ENCODE data around the gene LRRC75B.

LRRC75B gene

DNA sequence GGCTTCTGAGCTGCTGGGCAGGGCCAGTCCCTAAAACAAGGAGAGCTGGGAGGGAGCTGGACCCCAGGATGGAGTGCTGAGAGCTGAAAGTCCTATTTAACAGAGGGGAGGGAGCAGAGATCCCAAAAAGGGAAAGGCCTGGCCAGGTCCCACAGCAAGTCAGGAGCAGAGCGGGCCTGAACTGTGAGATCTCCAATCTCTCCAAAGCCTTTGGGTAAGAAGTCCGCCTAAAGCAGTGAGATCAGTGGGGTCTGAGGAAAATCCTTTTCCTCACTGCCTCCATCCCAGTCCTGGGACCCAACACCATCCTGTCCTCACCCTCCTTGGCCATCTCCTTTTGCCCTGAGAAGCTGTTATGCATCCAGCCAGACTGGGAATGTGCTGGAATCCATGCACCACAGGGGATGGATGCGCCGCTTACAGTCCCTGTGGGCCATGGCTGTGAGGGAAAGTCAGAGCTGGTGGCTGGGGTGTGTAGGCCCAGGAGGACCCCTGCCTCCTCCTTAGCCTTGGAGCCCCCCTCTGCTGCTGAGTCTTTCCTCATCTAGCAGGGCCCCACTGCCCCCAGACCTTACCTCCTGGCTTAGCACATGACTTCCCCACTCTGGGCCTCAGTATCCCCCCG is 8.6 kb downstream of the LRRC75B start:
- Histone ChIP-seq H3K9me3 (no peaks in the 10 kb centered on the region), H3K27me3 (no peaks in the 10 kb centered on the region), H3K4me3 (no peak overlapping the region), H3K4me2 (no peak overlapping the region), H3K4me1 (peaks cover 33% of the 10 kb centered on the region), H3K27ac (no peak overlapping the region), H4K20me1 (peaks cover 21% of the 10 kb centered on the region), H3K36me3 (no peaks in the 10 kb centered on the region), H3K9ac (no peak overlapping the region)
- TF ChIP-seq Cebpa-rat (IDR thresholded peaks at IDR 0.05) = no peak

- Histone ChIP-seq H4K20me1 (peaks cover 14% of the 10 kb centered on the region), H3K27me3 (no peaks in the 10 kb centered on the region), H3K9ac (no peak overlapping the region), H3K9me3 (no peaks in the 10 kb centered on the region), H3K4me2 (no peak overlapping the region), H3K27ac (no peak overlapping the region), H3K36me3 (peaks cover 2% of the 10 kb centered on the region), H3K4me1 (peaks cover 25% of the 10 kb centered on the region), H3K4me3 (no peak overlapping the region)
- no peak for TF ChIP-seq Cebpa-rat (IDR thresholded peaks at IDR 0.05)
Observed at GRCh38 chr22:24583221-24584165, 9.4 kb downstream of the LRRC75B start.

- TF ChIP-seq Cebpa-rat (IDR thresholded peaks at IDR 0.05) = no peak
- Histone ChIP-seq H3K4me3 (no peak overlapping the region), H3K9me3 (no peaks in the 10 kb centered on the region), H3K4me2 (no peak overlapping the region), H3K27me3 (no peaks in the 10 kb centered on the region), H3K27ac (no peak overlapping the region), H3K9ac (no peak overlapping the region), H3K4me1 (peaks cover 12% of the 10 kb centered on the region), H3K36me3 (peaks cover 12% of the 10 kb centered on the region), H4K20me1 (peaks cover 2% of the 10 kb centered on the region; the same call in 1 of the 2 replicates)
Observed at GRCh38 chr22:24582056-24582814, 10.6 kb downstream of the LRRC75B start.

- no peak for TF ChIP-seq Cebpa-rat (IDR thresholded peaks at IDR 0.05)
- no peaks in the 10 kb centered on the region for H3K27me3 ChIP-seq
- no peak overlapping the region for H3K27ac ChIP-seq
- peaks cover 27% of the 10 kb centered on the region for H3K36me3 ChIP-seq
- H3K9me3 ChIP-seq = no peaks in the 10 kb centered on the region
- no peak overlapping the region for H3K9ac ChIP-seq
- peaks cover 14% of the 10 kb centered on the region; the same call in 1 of the 2 replicates for H4K20me1 ChIP-seq
- no peak overlapping the region for H3K4me2 ChIP-seq
- no peak overlapping the region for H3K4me3 ChIP-seq
- H3K4me1 ChIP-seq = no peaks in the 10 kb centered on the region
Observed at GRCh38 chr22:24580276-24580675, 12.6 kb downstream of the LRRC75B start.

- no peak for TF ChIP-seq Cebpa-rat (IDR thresholded peaks at IDR 0.05)
- H3K36me3 ChIP-seq = peaks cover 38% of the 10 kb centered on the region
- no peak overlapping the region for H3K9ac ChIP-seq
- H3K4me1 ChIP-seq = no peaks in the 10 kb centered on the region
- no peaks in the 10 kb centered on the region for H3K9me3 ChIP-seq
- H4K20me1 ChIP-seq = peaks cover 23% of the 10 kb centered on the region; the same call in 1 of the 2 replicates
- no peak overlapping the region for H3K4me2 ChIP-seq
- H3K27ac ChIP-seq = no peak overlapping the region
- no peak overlapping the region for H3K4me3 ChIP-seq
- H3K27me3 ChIP-seq = no peaks in the 10 kb centered on the region
Observed at GRCh38 chr22:24579258-24579601, 13.6 kb downstream of the LRRC75B start.

- H3K27ac ChIP-seq = no peak overlapping the region
- H3K9me3 ChIP-seq = no peaks in the 10 kb centered on the region
- TF ChIP-seq Cebpa-rat (IDR thresholded peaks at IDR 0.05) = no peak
- H3K4me2 ChIP-seq = no peak overlapping the region
- H3K4me1 ChIP-seq = no peaks in the 10 kb centered on the region
- peaks cover 30% of the 10 kb centered on the region; the same call in 1 of the 2 replicates for H4K20me1 ChIP-seq
- no peak overlapping the region for H3K4me3 ChIP-seq
- peaks cover 44% of the 10 kb centered on the region for H3K36me3 ChIP-seq
- no peak overlapping the region for H3K9ac ChIP-seq
- no peaks in the 10 kb centered on the region for H3K27me3 ChIP-seq
Observed at GRCh38 chr22:24578355-24579257, 14.3 kb downstream of the LRRC75B start.

DNA sequence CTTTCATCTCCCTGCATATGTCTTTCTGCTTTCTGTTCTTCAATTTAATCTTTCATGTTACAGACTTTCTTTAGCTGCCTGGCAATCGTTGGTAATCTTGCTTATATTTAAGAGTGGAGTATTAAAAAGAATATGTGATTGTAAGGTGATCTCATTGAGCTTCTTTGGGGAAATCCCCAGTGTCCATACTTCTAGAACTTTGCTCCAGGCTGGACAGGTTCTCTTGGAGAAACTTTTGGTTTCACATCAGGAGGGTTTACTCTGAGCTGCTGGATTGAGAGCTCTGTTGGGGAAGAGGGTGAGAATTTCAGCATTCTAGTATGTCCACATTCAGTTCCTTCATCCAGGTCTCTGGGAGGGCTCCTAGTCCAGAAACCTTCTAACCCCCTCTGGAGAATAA is 16.1 kb downstream of the LRRC75B start:
- Histone ChIP-seq H3K4me1 (no peaks in the 10 kb centered on the region), H3K36me3 (peaks cover 62% of the 10 kb centered on the region), H3K9ac (no peak overlapping the region), H3K27me3 (no peaks in the 10 kb centered on the region), H3K4me2 (no peak overlapping the region), H4K20me1 (peaks cover 44% of the 10 kb centered on the region; the same call in 1 of the 2 replicates), H3K27ac (no peak overlapping the region), H3K9me3 (no peaks in the 10 kb centered on the region), H3K4me3 (no peak overlapping the region)
- TF ChIP-seq Cebpa-rat (IDR thresholded peaks at IDR 0.05) = no peak

- no peak for TF ChIP-seq Cebpa-rat (IDR thresholded peaks at IDR 0.05)
- Histone ChIP-seq H3K27me3 (no peaks in the 10 kb centered on the region), H3K4me1 (no peaks in the 10 kb centered on the region), H3K9me3 (no peaks in the 10 kb centered on the region), H3K36me3 (peaks cover 95% of the 10 kb centered on the region), H3K4me3 (no peak overlapping the region), H3K27ac (no peak overlapping the region), H3K9ac (no peak overlapping the region), H3K4me2 (no peak overlapping the region), H4K20me1 (peaks cover 87% of the 10 kb centered on the region)
Observed at GRCh38 chr22:24571266-24571665, 21.6 kb downstream of the LRRC75B start.

- no peak for TF ChIP-seq Cebpa-rat (IDR thresholded peaks at IDR 0.05)
- no peak overlapping the region for H3K4me3 ChIP-seq
- no peak overlapping the region for H3K9ac ChIP-seq
- no peaks in the 10 kb centered on the region for H3K9me3 ChIP-seq
- H3K27me3 ChIP-seq = no peaks in the 10 kb centered on the region
- H3K36me3 ChIP-seq = peaks cover 100% of the 10 kb centered on the region
- H3K4me2 ChIP-seq = no peak overlapping the region
- peaks cover 96% of the 10 kb centered on the region for H4K20me1 ChIP-seq
- H3K27ac ChIP-seq = no peak overlapping the region
- H3K4me1 ChIP-seq = no peaks in the 10 kb centered on the region
Observed at GRCh38 chr22:24567668-24568067, 25.2 kb downstream of the LRRC75B start.

Data from BLaER1 (cell line).